ENCODE data around the gene TAS2R40.
A peak's percentile ranks its signal among the peaks of the same experiment; 100 is the strongest.
"Not testable (repeated sequence)": the region's sequence is repeated elsewhere in the genome, so short reads cannot be mapped to it uniquely, and the experiment has no call there.

TAS2R40 gene

DNA sequence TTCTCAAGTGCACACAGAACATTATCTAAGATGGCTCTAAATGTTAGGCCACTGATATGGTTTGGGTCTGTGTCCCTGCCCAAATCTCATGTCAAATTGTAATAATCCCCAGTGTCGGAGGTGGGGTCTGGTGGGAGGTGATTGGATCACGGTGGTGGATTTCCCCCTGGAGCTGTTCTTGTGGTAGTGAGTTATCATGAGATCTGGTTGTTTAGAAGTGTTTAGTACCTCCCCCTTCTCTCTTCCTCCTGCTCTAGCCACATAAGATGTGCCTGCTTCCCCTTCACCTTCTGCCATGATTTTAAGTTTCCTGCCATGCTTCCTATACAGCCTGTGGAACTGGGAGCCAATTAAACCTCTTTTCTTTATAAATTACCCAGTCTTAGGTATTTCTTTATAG is 30.2 kb downstream of the TAS2R40 start:
- DNase-seq (ENCODE audit: low read depth), result no peak

DNA sequence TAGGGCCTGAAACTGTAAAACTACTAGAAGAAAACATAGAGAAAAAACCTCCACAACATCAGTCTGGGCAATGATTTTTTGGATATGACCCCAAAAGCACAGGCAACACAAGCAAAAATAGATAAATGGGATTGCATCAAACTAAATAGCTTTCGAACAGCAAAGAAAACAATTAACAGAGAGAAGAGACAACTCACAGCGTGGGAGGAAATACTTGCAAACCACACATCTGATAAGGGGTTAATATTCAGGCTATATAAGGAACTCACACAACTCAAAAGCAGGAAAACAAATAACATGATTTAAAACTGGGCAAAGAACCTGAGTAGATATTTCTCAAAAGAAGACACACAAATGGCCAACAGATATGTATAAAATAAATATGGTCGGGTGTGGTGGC is 33.7 kb downstream of the TAS2R40 start:
- no peak for DNase-seq (ENCODE audit: low read depth)

DNA sequence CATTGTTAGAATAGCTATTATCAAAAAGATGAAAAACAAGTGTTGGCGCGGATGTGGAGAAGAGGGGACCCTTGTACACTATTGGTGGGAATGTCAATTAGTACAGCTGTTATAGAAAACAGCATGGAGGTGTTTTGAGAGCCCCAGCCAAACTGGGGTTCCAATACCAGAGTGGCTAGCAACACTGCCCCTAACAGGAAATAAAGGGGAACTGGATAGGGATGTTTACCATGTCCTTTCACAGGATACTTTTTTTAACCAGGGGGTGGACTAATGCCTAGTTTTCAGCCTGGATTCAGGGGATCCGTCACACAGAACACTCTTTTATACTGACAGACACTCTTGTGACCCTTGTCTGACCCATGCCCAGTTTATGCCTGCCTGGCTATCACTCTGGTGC is 34.5 kb downstream of the TAS2R40 start:
- DNase-seq (ENCODE audit: low read depth), result no peak

DNA sequence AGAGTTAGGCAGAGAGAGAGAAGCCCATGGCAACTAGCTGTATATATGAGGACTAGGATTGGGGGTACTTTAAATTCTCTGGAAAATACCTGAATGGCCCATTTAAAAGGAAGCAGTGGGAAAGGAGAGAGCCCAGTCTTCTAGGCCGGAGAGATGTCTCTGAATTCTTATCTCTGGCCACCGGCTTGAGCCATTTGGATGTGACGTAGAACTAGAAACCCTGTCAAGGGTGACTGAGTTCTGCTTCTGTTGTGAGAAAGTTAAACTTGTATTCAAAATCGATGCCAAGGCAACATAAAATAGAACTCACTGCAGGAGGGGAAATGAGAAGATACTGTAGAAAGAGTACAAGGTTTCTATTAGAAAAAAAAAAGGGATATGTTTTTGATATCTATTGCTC is 35.1 kb downstream of the TAS2R40 start:
- no peak for DNase-seq (ENCODE audit: low read depth)

DNA sequence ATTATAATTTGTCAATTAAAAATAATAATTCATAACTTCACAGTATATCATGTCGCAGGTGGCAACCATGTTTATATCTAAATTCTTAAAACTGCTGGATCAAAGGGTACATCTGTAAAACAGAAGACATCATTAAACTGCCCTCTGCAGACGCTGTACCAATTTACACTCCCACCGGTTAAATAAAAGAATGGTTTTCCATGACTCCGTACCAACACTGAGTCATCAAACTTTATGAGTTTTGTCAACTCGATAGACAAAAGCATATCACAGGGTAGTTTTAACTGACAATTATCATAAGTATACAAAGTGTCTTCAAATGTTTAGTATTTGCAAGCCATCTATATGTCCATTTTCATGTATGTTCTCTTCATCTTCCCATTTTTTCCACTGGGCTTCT is 35.7 kb downstream of the TAS2R40 start:
- no peak for DNase-seq (ENCODE audit: low read depth)

DNA sequence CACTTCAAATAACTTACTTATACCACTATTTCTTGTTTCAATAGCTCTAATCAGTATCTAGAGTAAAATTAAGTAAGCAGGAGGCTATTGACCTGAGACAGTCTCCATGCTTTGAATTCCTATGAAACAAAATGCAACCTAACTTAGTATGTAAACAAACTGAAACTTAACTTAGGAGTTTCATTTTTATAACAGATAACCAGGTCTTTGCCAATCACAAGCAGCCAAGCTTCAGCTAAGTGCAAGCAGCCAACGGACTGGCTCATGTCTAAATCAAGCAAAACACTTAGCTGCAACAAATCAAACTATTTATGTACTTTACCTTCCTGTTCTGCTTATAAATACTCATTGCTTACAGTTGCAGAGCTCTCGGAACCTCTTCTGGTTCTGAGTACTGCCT is 37.0 kb downstream of the TAS2R40 start:
- DNase-seq (ENCODE audit: low read depth), result no peak

DNA sequence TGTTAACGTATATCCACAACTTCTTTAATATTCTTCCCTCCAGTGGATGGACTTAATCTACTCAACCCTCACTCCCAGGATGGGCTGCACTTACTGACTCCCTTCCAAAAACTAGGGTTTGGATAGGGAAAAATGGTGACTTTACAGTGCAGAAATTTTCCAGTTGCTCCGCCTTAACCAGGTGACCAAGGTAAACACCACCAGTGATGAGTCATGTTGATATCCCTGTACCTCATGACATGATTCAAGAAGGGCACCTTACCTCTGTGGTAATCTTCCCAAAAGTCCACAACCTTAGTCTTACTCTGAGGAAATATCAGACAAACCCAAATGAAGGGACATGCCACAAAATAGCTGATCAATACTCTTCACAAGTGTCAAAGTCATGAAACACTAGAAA is 37.9 kb downstream of the TAS2R40 start:
- DNase-seq (ENCODE audit: low read depth), result no peak

DNA sequence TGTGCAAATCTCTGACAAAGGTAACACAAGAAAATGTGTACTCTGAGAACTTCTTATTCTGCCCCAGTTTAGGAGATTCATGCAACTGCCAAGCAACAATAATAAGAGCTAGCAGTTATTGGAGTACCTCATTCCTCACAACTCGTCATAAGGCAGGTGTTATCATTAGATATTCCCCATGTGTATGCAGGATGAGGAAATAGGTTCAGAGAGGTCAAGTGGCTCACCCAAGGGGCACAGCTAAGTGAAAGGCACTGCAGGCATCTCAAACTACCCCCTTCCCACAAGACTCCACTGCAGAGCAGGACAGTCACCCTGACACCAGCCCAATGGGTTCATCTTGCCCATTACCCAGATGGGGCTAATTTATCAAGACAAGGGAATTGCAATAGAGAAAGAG is 40.1 kb downstream of the TAS2R40 start:
- DNase-seq (ENCODE audit: low read depth), result no peak

DNA sequence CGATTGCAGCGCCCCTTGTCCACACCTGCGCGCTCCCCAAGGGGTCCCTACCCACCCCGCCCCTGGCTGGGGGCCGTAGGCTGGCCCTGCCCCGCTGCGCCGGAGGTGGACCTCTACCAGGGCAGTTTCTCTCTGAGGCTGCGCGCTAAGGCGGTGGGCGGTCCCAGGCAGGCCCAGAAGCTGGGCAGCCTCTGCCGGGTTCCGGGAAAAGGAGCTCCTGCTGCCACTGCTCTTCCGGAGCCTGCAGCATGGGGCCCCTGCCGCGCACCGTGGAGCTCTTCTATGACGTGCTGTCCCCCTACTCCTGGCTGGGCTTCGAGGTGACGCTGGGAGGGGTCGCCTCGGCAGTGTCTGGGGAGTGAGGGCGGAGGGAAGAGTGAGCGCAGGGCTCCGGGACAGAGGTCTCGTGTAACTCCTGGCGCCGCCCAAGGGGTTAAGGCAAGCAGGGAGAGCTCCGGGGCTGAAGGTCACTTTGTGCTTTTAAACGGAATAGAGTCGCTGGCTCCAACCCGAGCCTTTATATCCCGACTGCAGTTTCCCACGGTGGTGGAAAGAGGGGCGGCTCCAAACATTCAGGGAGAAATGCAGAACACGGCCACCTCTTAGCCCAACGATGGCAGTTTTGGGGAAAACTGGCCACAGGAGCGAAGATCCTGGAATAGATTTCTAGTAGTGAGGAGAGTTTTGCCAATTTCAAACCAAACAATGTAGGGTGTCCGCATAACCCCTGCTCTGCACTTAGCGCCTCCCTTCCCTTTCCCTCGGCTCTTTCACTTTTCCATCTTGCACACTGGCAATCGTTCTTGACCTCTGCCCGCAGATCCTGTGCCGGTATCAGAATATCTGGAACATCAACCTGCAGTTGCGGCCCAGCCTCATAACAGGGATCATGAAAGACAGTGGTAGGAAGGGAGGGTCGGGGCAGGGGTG is 41.7 kb downstream of the TAS2R40 start, which contains the start of gene GSTK1:
TSS of gene GSTK1 (plus strand) at position 176 of the 930 bp plus-strand sequence. CDS start at position 249, 73 bp downstream.
- DNase-seq (ENCODE audit: low read depth), result peak; percentile 78

DNA sequence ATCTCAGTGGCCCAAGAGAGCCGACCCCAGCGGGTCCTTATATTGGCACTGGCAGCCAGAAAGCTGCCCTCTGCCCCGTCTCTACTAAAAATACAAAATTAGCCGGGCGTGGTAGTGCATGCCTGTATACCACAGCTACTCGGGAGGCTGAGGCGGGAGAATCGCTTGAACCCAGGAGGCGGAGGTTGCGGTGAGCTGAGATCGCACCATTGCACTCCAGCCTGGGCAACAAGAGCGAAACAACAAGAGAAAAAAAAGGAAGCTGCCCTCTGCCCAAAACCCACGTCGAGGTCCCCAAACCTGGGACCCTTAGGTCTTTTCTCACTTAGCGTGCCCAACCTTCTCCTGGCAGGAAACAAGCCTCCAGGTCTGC is 42.3 kb downstream of the TAS2R40 start:
- DNase-seq (ENCODE audit: low read depth), result not testable (repeated sequence)

DNA sequence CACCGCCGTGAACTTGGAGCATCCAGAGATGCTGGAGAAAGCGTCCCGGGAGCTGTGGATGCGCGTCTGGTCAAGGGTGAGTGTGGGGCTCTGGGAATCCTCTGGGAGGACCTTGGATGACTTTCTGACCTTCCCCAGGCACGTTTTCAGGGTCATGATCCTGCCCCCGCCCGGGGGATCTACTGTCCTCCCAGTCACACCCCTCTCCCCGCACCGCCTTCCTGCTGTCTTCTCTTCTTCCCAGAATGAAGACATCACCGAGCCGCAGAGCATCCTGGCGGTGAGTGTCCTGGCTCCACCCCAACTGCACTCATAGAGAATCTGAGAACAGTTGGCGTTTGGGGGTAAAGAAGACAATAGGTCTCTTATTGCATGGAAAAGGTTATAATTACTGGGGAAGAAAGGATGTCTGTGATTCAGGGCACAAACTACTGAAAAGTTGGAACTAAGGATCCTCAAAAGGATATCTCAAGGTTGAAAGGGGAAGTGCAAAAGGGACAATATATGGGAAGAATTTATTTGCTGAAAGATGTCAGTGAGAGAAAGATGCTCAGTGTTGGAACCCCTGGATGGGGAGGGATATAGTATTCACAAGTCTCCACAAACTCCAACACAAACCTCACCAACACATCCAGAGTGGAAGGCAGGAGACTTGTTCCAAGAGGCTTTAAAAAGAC is 43.3 kb downstream of the TAS2R40 start:
- no peak for DNase-seq (ENCODE audit: low read depth)

DNA sequence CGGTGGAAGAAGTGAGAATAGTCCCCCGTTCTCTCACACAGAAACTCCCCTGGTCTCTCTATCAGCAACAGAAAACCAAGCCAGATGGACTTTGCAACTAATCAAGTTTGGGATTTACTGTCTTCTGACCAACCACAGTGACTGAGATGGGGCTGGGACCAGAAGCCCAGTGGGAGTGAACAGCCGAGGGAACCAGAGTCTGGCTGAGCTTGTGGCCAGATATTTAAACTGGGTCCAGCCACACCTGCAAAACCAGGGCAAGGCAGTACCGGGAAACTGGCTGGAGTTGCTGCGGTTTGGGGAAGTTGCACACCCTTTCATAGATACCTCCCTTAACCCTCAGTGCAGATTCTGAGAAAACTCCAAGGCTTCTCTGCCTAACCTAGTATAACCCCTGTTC is 47.4 kb downstream of the TAS2R40 start:
- no peak for DNase-seq (ENCODE audit: low read depth)

DNA sequence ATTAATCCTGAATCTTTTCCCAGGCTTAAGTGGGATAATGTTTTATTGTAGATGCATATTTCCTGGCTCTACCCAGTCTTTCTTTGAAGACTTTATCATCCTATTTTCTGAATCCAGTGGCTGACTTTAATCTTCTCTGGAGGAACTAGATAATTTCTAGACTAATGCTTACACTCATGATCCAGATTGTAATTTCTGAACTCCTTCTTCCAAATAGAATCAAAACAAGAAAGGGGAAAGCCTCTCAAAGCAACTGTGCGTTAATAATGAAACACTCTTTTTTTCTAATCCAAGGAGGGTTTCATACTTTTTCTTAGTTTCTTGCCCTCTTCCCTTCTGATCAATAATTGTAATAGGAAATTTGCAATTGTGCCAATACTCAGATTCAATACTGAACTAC is 49.4 kb downstream of the TAS2R40 start:
- DNase-seq (ENCODE audit: low read depth), result no peak

All from activated T-cell treated with anti-CD3 and anti-CD28 coated beads for 24 hours (primary cell).